Mesodermal cell (in vitro differentiated cells): ENCODE data around the gene SSPN.

Source experiments
- H3K27ac ChIP-seq: 2 replicates; pipeline ENCODE4 v1.7.0; 2013; ENCODE audit warnings: mild to moderate bottlenecking, low read depth, low read length, moderate library complexity; ENCODE audit not compliant: severe bottlenecking
- H3K36me3 ChIP-seq: 2 replicates; pipeline ENCODE4 v1.7.1; 2013; ENCODE audit warnings: mild to moderate bottlenecking, low read length, moderate library complexity; ENCODE audit not compliant: control insufficient read depth, insufficient read depth
- H3K4me1 ChIP-seq: one replicate; pipeline ENCODE4 v1.7.1; 2013; ENCODE audit warnings: mild to moderate bottlenecking, low read length; ENCODE audit not compliant: insufficient read depth, control insufficient read depth, poor library complexity, severe bottlenecking
- H3K4me3 ChIP-seq: 2 replicates; pipeline ENCODE4 v1.7.0; 2013; ENCODE audit warnings: low read length, control low read depth, mild to moderate bottlenecking; ENCODE audit not compliant: insufficient read depth, poor library complexity, severe bottlenecking; ENCODE audit errors: extremely low read depth
- H3K9me3 ChIP-seq: 2 replicates; pipeline ENCODE4 v1.7.1; 2013; ENCODE audit warnings: mild to moderate bottlenecking, low read length, moderate library complexity; ENCODE audit not compliant: control insufficient read depth
- WGBS, 2 experiments: methylation state at CpG; one replicate each; pipeline ENCODE4 v1.1.5; 2013; ENCODE audit warnings: missing lambda C conversion rate in 2 of 2; ENCODE audit not compliant: insufficient coverage in 2 of 2; 5-methylcytosine and 5-hydroxymethylcytosine counted together

Gene SSPN

GRCh38 chr12:26285401-26285800 is 90.0 kb downstream of the SSPN start:
- no peaks in the 10 kb centered on the region for H3K4me1 ChIP-seq
- WGBS, 2 experiments, result 88% methylated on average over 1 of the region's 1 CpG; no CpG with 5 or more reads in 1 of the 2 experiments
- H3K9me3 ChIP-seq, result no peaks in the 10 kb centered on the region
- H3K4me3 ChIP-seq, result no peak overlapping the region
- no peak overlapping the region for H3K27ac ChIP-seq
- H3K36me3 ChIP-seq, result no peaks in the 10 kb centered on the region

GRCh38 chr12:26286186-26286585 is 90.8 kb downstream of the SSPN start:
- Histone ChIP-seq H3K36me3 (no peaks in the 10 kb centered on the region), H3K27ac (no peak overlapping the region), H3K4me1 (no peaks in the 10 kb centered on the region), H3K9me3 (no peaks in the 10 kb centered on the region), H3K4me3 (no peak overlapping the region)
- WGBS, 2 experiments, result 88 to 95% methylated on average over 4 to 6 of the region's 6 CpGs

DNA sequence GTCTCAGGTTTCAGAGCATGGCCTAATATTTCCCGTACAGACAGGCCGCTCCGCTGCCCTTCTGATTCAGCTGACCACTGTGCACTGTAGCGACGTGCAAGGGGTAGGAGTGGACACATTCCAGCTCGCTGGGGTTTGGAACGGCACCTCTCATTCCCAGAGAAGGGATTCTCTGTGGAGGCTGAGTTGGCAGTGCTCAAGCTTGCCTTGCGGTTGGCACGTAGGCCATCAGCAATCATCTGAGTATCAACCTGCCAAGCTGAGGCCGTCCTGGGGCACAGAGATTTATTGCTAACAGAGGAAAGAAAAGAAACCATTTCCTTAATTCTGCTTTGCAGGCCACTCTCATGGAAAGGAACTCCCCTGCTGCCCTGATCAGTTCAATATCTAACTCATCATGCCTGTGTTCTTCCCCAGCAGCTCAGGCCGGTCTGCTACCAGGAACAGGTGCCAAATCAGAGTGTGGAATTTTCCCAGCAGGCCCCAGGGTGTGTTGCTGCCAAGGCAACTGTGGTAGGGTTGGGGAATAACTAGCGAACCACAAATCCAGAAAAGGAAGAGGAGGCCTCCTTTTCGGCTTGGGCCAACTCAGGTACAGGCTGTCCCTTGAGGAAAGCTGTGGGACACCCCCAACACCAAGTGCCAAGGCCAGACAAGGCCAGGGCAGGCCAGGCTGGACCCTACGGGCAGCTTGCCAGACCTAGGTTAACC is 92.5 kb downstream of the SSPN start:
- no peak overlapping the region for H3K27ac ChIP-seq
- H3K4me1 ChIP-seq, result no peaks in the 10 kb centered on the region
- no peak overlapping the region for H3K4me3 ChIP-seq
- H3K36me3 ChIP-seq, result no peaks in the 10 kb centered on the region
- no peaks in the 10 kb centered on the region for H3K9me3 ChIP-seq
- WGBS, 2 experiments, result 91 to 93% methylated on average over 13 of the region's 14 CpGs

GRCh38 chr12:26290565-26290964 is 95.2 kb downstream of the SSPN start:
- Histone ChIP-seq H3K36me3 (no peaks in the 10 kb centered on the region), H3K9me3 (no peaks in the 10 kb centered on the region), H3K27ac (no peak overlapping the region), H3K4me3 (no peak overlapping the region), H3K4me1 (no peaks in the 10 kb centered on the region)
- WGBS, 2 experiments, result 94 to 97% methylated on average over 2 of the region's 2 CpGs

- Histone ChIP-seq H3K4me1 (no peaks in the 10 kb centered on the region), H3K36me3 (no peaks in the 10 kb centered on the region), H3K4me3 (no peak overlapping the region), H3K9me3 (no peaks in the 10 kb centered on the region), H3K27ac (no peak overlapping the region)
- no CpG with 5 or more reads among the region's 1 CpG for WGBS, 2 experiments
These were observed 97.2 kb downstream of the SSPN start for GRCh38 chr12:26292596-26292995.

- Histone ChIP-seq H3K36me3 (no peaks in the 10 kb centered on the region), H3K9me3 (no peaks in the 10 kb centered on the region), H3K27ac (no peak overlapping the region), H3K4me3 (no peak overlapping the region), H3K4me1 (peaks cover 4% of the 10 kb centered on the region)
- 72 to 80% methylated on average over 2 of the region's 2 CpGs for WGBS, 2 experiments
These were observed 98.2 kb downstream of the SSPN start for GRCh38 chr12:26293612-26294011.

DNA sequence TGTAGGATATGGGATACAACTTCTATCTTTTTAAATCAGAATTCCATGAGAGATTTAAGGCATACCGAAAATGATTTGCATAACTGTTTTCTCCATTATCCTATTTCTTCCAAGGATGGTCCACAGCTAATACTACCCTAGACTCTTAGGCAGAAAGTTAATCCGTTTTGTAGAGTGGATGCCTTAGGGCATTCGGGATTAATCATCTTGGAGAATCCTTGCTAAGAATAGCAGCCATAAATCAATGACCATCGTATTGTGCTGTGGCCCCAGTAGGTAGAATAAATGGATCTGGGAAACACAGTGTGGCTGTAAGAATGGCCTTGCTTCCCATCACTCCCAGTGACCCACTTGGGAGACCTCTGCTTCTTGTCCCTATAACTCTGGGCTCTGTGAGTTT is 99.6 kb downstream of the SSPN start:
- 92 to 100% methylated on average over 1 to 2 of the region's 4 CpGs for WGBS, 2 experiments
- Histone ChIP-seq H3K36me3 (no peaks in the 10 kb centered on the region), H3K9me3 (no peaks in the 10 kb centered on the region), H3K27ac (no peak overlapping the region), H3K4me1 (peaks cover 14% of the 10 kb centered on the region), H3K4me3 (no peak overlapping the region)

GRCh38 chr12:26297396-26298070 is 102.2 kb downstream of the SSPN start:
- WGBS, 2 experiments, result 88 to 92% methylated on average over 5 of the region's 8 CpGs
- no peak overlapping the region for H3K4me3 ChIP-seq
- no peak overlapping the region for H3K27ac ChIP-seq
- no peaks in the 10 kb centered on the region for H3K9me3 ChIP-seq
- no peaks in the 10 kb centered on the region for H3K36me3 ChIP-seq
- H3K4me1 ChIP-seq, result peaks cover 14% of the 10 kb centered on the region

DNA sequence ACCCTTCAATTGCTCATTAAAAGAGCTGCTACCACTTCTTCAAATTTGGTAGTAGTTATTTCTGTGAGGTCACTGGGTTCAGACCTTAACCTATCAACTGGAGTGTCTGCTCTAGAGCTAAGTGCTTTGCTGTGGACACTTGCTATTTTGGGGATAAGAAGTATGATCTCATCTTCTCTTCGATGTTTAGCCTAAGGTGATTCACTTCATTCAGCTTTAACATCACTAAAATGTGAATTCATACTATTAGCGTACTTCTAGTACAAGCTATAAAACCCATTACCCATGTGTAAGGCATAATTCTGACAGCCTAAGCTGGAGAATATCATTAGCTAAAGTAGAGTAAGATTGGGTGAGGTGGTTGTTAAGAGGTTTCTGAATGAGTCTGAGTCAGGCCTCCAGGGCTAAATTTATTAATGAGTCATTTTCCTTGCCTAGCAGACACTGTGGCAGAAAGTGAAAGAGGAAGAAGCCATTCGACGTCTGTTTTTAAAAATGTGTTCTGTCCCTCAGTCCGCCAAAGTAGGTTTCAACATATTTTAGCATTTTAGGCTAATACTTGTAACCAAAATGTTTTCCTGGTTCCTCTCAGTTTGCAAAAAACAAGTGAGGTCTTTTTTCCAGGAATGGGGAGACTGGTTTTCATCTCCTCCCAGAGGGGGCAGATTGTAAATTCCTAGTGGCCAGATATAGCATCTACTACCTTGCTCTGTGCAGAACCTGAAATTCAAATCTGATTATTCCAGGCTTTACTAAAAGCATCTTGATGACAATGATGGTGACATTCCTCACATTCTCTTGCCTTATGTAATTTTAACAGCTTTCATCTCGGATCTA is 103.6 kb downstream of the SSPN start:
- peak overlapping the region; percentile 78 for H3K27ac ChIP-seq
- H3K4me3 ChIP-seq, result no peak overlapping the region

DNA sequence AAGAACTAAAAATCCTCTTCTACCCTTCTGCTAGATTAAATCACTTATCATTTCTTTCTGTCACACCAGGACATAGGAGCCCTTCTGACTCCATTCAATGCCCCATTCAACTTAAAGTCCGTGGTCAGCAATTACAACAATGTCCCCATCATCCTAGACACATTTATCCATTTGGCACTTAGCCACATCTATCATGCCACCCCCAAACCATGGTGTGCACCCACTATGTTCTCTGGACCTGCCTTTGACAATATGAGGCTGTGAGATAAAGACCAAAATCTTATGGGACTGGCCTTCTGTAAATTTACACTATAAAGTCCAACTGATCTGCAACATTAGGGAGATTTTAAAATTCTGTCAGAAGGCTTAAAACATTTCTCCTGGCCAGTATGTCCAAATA is 104.4 kb downstream of the SSPN start:
- WGBS, 2 experiments, result 70 to 71% methylated on average over 1 of the region's 1 CpG
- Histone ChIP-seq H3K36me3 (no peaks in the 10 kb centered on the region), H3K4me1 (peaks cover 14% of the 10 kb centered on the region), H3K27ac (peak overlapping the region; percentile 78), H3K4me3 (no peak overlapping the region), H3K9me3 (no peaks in the 10 kb centered on the region)

More for the DNA sequence above, 103.6 kb downstream of the SSPN start:
- 71 to 78% methylated on average over 2 to 4 of the region's 6 CpGs for WGBS, 2 experiments
- H3K36me3 ChIP-seq, result no peaks in the 10 kb centered on the region
- peaks cover 14% of the 10 kb centered on the region for H3K4me1 ChIP-seq
- H3K9me3 ChIP-seq, result no peaks in the 10 kb centered on the region
